Smooth muscle cell of the pulmonary artery (primary cell): ENCODE data around the gene ROBO2. TPM values are rescaled to one million over a fixed set of nuclear protein-coding genes. Genes with fewer than 3 reads are reported as not detected.

Experiments used
- total RNA-seq: library from RNA; depleted of rRNA; stranded (reverse); fragments of >200 nt; gene quantifications from 2 replicates; pipeline ENCODE4 v1.2.3, GENCODE V29; 2014

ROBO2 gene
- total RNA-seq: 0.43 and 1.4 TPM in 2 replicates

GRCh38 chr3:77039606-77040171 lies at the start of gene ROBO2:
Gene ROBO2 (plus strand): TSS chr3:77040099. CDS start chr3:77040786, 687 bp downstream.

